Thyroid gland (tissue), 4 donors: Measurements from ENCODE around the gene LAMB3.

ENCODE experiments used
- POLR2A ChIP-seq, 2 donors: fragments of 450-650 bp; IDR thresholded peaks; one replicate each; pipeline ENCODE4 v1.6.1; 2017; ENCODE audit warnings: antibody characterized with exemption in 2 of 2, mild to moderate bottlenecking in 2 of 2, moderate library complexity in 1 of 2
- TF ChIP-seq, protein P1 (sequence below), 6 experiments: fragments of 200-600 bp in 3 of 6; fragments of 450-650 bp in 3 of 6; sonication (generic) in 3 of 6; IDR thresholded peaks; one replicate each; pipeline ENCODE4 v1.5.1; 2016 to 2019; ENCODE audit warnings: antibody characterized with exemption in 6 of 6, mild to moderate bottlenecking in 2 of 6, inconsistent platforms in 1 of 6, moderate library complexity in 1 of 6

DNA sequence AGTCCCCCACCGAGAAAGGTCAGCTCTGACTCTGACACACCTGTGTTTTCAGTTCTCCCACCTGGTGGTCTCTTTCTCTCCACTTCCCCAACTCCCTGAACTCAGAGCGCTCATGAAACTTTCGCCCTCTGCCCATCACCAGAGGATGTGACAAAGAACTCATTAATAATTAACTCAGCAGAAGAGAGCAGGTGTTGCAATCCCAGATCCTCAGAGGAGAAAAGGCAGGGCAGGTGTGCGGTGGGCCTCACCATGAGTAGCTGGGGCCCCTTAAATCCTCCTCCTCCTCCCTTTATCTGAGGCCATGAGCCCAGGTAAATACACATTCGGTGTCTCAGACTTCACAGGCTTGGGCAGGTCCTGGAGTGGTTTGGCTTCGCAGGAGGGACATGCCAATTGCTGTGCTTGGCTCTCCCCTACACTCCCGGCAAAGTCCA, 1.7 kb upstream of the LAMB3 start:
- TF ChIP-seq, protein P1, sequence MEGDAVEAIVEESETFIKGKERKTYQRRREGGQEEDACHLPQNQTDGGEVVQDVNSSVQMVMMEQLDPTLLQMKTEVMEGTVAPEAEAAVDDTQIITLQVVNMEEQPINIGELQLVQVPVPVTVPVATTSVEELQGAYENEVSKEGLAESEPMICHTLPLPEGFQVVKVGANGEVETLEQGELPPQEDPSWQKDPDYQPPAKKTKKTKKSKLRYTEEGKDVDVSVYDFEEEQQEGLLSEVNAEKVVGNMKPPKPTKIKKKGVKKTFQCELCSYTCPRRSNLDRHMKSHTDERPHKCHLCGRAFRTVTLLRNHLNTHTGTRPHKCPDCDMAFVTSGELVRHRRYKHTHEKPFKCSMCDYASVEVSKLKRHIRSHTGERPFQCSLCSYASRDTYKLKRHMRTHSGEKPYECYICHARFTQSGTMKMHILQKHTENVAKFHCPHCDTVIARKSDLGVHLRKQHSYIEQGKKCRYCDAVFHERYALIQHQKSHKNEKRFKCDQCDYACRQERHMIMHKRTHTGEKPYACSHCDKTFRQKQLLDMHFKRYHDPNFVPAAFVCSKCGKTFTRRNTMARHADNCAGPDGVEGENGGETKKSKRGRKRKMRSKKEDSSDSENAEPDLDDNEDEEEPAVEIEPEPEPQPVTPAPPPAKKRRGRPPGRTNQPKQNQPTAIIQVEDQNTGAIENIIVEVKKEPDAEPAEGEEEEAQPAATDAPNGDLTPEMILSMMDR (IDR thresholded peaks at IDR 0.05): no peak
- TF ChIP-seq POLR2A (IDR thresholded peaks at IDR 0.05): no peak
